Calu3 (cell line): ENCODE results near the gene S100A16. TPM values are rescaled to one million over a fixed set of nuclear protein-coding genes. Genes with fewer than 3 reads are reported as not detected.
"Not testable (repeated sequence)": the region's sequence is repeated elsewhere in the genome, so short reads cannot be mapped to it uniquely, and the experiment has no call there.

Source experiments
- BruUV-seq: library from RNA; stranded (reverse); fragments of 400-500 nt; replicated peaks from 2 replicates; lab custom pipeline; 2021; lab: Mats Ljungman, UMichigan
- CTCF ChIA-PET: fragments of 300-600 bp; sonication (Branson Sonifier 250); formaldehyde crosslinking; loops from one replicate; lab custom pipeline; 2022; ENCODE audit warnings: antibody characterized with exemption; lab: Charles Lee
- DNase-seq: peaks from one replicate; pipeline ENCODE4 v3.0.0; 2022
- H3K27ac Mint-ChIP-seq: one replicate; pipeline ENCODE4 v1.8.0; 2022; ENCODE audit warnings: mixed read lengths; ENCODE audit not compliant: unreplicated experiment
- H3K27me3 Mint-ChIP-seq: one replicate; pipeline ENCODE4 v1.8.0; 2022; ENCODE audit warnings: mixed read lengths; ENCODE audit not compliant: unreplicated experiment
- H3K36me3 Mint-ChIP-seq: one replicate; pipeline ENCODE4 v1.8.0; 2022; ENCODE audit warnings: mild to moderate bottlenecking, moderate library complexity, mixed read lengths; ENCODE audit not compliant: insufficient read depth, unreplicated experiment
- H3K4me1 Mint-ChIP-seq: one replicate; pipeline ENCODE4 v1.8.0; 2022; ENCODE audit warnings: mild to moderate bottlenecking, low read depth, mixed read lengths; ENCODE audit not compliant: unreplicated experiment
- H3K4me3 Mint-ChIP-seq: one replicate; pipeline ENCODE4 v1.8.0; 2022; ENCODE audit warnings: mild to moderate bottlenecking, low read depth, moderate library complexity, mixed read lengths; ENCODE audit not compliant: unreplicated experiment
- H3K9me3 Mint-ChIP-seq: one replicate; pipeline ENCODE4 v1.8.0; 2022; ENCODE audit warnings: low read depth, mixed read lengths; ENCODE audit not compliant: unreplicated experiment
- CTCF ChIP-seq: fragments of 200-600 bp; IDR thresholded peaks from one replicate; pipeline ENCODE4 v1.8.0; 2022; ENCODE audit warnings: antibody characterized with exemption; ENCODE audit not compliant: unreplicated experiment
- intact Hi-C: fragments of 100-400 bp; cut with micrococcal nuclease; formaldehyde crosslinking; loops from one replicate; pipeline ENCODE4 v1.10.0; 2022; ENCODE audit not compliant: unreplicated experiment
- total RNA-seq: library from RNA; stranded (reverse); gene quantifications from 2 replicates; pipeline ENCODE4 v1.2.3, GENCODE V29; 2022

S100A16 gene
- total RNA-seq, 1 experiment from 2014 or later = 247 TPM

GRCh38 chr1:153585006-153585405 is 27.9 kb downstream of the S100A16 start:
- no TSS peak for BruUV-seq
- H3K4me1 Mint-ChIP-seq = no peaks in the 10 kb centered on the region
- no peak overlapping the region for H3K27ac Mint-ChIP-seq
- no peaks in the 10 kb centered on the region for H3K36me3 Mint-ChIP-seq
- intact Hi-C loops = no loop called here
- H3K4me3 Mint-ChIP-seq = no peak overlapping the region
- no peak for TF ChIP-seq CTCF
- H3K27me3 Mint-ChIP-seq = no peaks in the 10 kb centered on the region
- H3K9me3 Mint-ChIP-seq = no peaks in the 10 kb centered on the region
- no peak for DNase-seq
- CTCF ChIA-PET = interaction anchor here (0.7 to 1.8 kb wide), 2 partner anchors 13 to 42 kb away, joined by 3 to 6 read pairs; partner anchors contain the start of gene S100A13

- no peaks in the 10 kb centered on the region for H3K27me3 Mint-ChIP-seq
- BruUV-seq = no TSS peak
- CTCF ChIA-PET = interaction anchor here (0.7 kb wide), 1 partner anchor 25 kb away, joined by 3 read pairs; no protein-coding TSS in a partner anchor
- DNase-seq = no peak
- H3K4me1 Mint-ChIP-seq = no peaks in the 10 kb centered on the region
- intact Hi-C loops = no loop called here
- TF ChIP-seq CTCF = no peak
- H3K27ac Mint-ChIP-seq = no peak overlapping the region
- H3K4me3 Mint-ChIP-seq = no peak overlapping the region
- no peaks in the 10 kb centered on the region for H3K36me3 Mint-ChIP-seq
- no peaks in the 10 kb centered on the region for H3K9me3 Mint-ChIP-seq
These were observed 29.0 kb downstream of the S100A16 start for GRCh38 chr1:153583976-153584375.

- H3K4me3 Mint-ChIP-seq, H3K4me1 Mint-ChIP-seq, DNase-seq, H3K27ac Mint-ChIP-seq, H3K9me3 Mint-ChIP-seq, H3K27me3 Mint-ChIP-seq, intact Hi-C loops, H3K36me3 Mint-ChIP-seq, BruUV-seq: not testable (repeated sequence)
- CTCF ChIA-PET = interaction anchor here (0.7 kb wide), 1 partner anchor 25 kb away, joined by 3 read pairs; no protein-coding TSS in a partner anchor
These were observed 29.4 kb downstream of the S100A16 start for GRCh38 chr1:153583514-153583913.

GRCh38 chr1:153582836-153583235 is 30.1 kb downstream of the S100A16 start:
- H3K27ac Mint-ChIP-seq, H3K4me3 Mint-ChIP-seq, DNase-seq, H3K9me3 Mint-ChIP-seq, CTCF ChIA-PET, H3K36me3 Mint-ChIP-seq, H3K27me3 Mint-ChIP-seq, intact Hi-C loops, BruUV-seq, H3K4me1 Mint-ChIP-seq: not testable (repeated sequence)

GRCh38 chr1:153578936-153579335 is 34.0 kb downstream of the S100A16 start:
- BruUV-seq = no TSS peak
- DNase-seq = no peak
- H3K27me3 Mint-ChIP-seq = no peaks in the 10 kb centered on the region
- TF ChIP-seq CTCF = no peak
- CTCF ChIA-PET = interaction anchor here (1.1 kb wide), 1 partner anchor 63 kb away, joined by 3 read pairs; no protein-coding TSS in a partner anchor
- H3K4me3 Mint-ChIP-seq = no peak overlapping the region
- no peaks in the 10 kb centered on the region for H3K36me3 Mint-ChIP-seq
- intact Hi-C loops = no loop called here
- no peaks in the 10 kb centered on the region for H3K9me3 Mint-ChIP-seq
- peaks cover 17% of the 10 kb centered on the region for H3K4me1 Mint-ChIP-seq
- no peak overlapping the region for H3K27ac Mint-ChIP-seq
